ENCODE measurements around the gene NKAP.
"Not testable (repeated sequence)": the region's sequence is repeated elsewhere in the genome, so short reads cannot be mapped to it uniquely, and the experiment has no call there.

NKAP gene

GRCh38 chrX:119935215-119935874, 8.2 kb downstream of the NKAP start:
- no peak for DNase-seq (ENCODE audit: low spot score)

- not testable (repeated sequence) for DNase-seq (ENCODE audit: low spot score)
These were observed 21.2 kb downstream of the NKAP start for GRCh38 chrX:119922391-119922790.

GRCh38 chrX:119919835-119920585, 23.5 kb downstream of the NKAP start:
- no peak for DNase-seq (ENCODE audit: low spot score)

GRCh38 chrX:119917877-119918276, 25.7 kb downstream of the NKAP start:
- no peak for DNase-seq (ENCODE audit: low spot score)

GRCh38 chrX:119916310-119916709, 27.2 kb downstream of the NKAP start:
- DNase-seq (ENCODE audit: low spot score) = no peak

- no peak for DNase-seq (ENCODE audit: low spot score)
These were observed 42.6 kb downstream of the NKAP start for GRCh38 chrX:119900976-119901375.

- DNase-seq (ENCODE audit: low spot score) = peak; percentile 44
These were observed 44.4 kb downstream of the NKAP start for GRCh38 chrX:119899125-119899524.

- no peak for DNase-seq (ENCODE audit: low spot score)
These were observed 47.7 kb downstream of the NKAP start, which contains the start of gene AKAP14 for GRCh38 chrX:119895843-119896326. Gene AKAP14 (plus strand): TSS chrX:119895893. CDS start chrX:119903224, 7,331 bp downstream.

- not testable (repeated sequence) for DNase-seq (ENCODE audit: low spot score)
These were observed 51.4 kb downstream of the NKAP start for GRCh38 chrX:119891961-119892692.

- not testable (repeated sequence) for DNase-seq (ENCODE audit: low spot score)
These were observed 52.9 kb downstream of the NKAP start for GRCh38 chrX:119890626-119891025.

- peak; percentile 40 for DNase-seq (ENCODE audit: low spot score)
These were observed 55.7 kb downstream of the NKAP start for GRCh38 chrX:119887721-119888425.

- DNase-seq (ENCODE audit: low spot score) = no peak
These were observed 57.8 kb downstream of the NKAP start for GRCh38 chrX:119885554-119886428.

- DNase-seq (ENCODE audit: low spot score) = peak; percentile 47
These were observed 62.8 kb downstream of the NKAP start for GRCh38 chrX:119880552-119881437.

GRCh38 chrX:119880076-119880475, 63.5 kb downstream of the NKAP start:
- no peak for DNase-seq (ENCODE audit: low spot score)

GRCh38 chrX:119878740-119879139, 64.8 kb downstream of the NKAP start:
- no peak for DNase-seq (ENCODE audit: low spot score)

GRCh38 chrX:119871599-119872395, 71.8 kb downstream of the NKAP start, which contains the start of the genes NDUFA1 and RNF113A:
Gene NDUFA1 (plus strand): TSS chrX:119871832. CDS start chrX:119871912, 80 bp downstream.
Gene RNF113A (minus strand): TSS chrX:119871733. CDS start chrX:119871613, 120 bp downstream.
- DNase-seq (ENCODE audit: low spot score) = peak; percentile 89

- DNase-seq (ENCODE audit: low spot score) = peak; percentile 20
These were observed 72.3 kb downstream of the NKAP start for GRCh38 chrX:119871245-119871598.
